H1 (cell line): ENCODE measurements around the gene NDUFS4. TPM values are rescaled to one million over a fixed set of nuclear protein-coding genes. Genes with fewer than 3 reads are reported as not detected.
"Not testable (repeated sequence)": the region's sequence is repeated elsewhere in the genome, so short reads cannot be mapped to it uniquely, and the experiment has no call there.

ENCODE experiments used
- CTCF ChIA-PET: fragments of 300-600 bp; sonication (Branson Sonifier 250); formaldehyde crosslinking; loops from one replicate; lab custom pipeline; 2021; ENCODE audit not compliant: partially characterized antibody; lab: Charles Lee
- POLR2A ChIA-PET: fragments of 300-600 bp; sonication (Branson Sonifier 250); formaldehyde crosslinking; loops from one replicate; lab custom pipeline; 2021; ENCODE audit warnings: inconsistent platforms; ENCODE audit not compliant: partially characterized antibody; lab: Charles Lee
- DNase-seq, 2 experiments: peaks; one replicate each; pipeline versions ENCODE4 v3.0.0 to v3.0.0-alpha.2; 2010 to 2022; ENCODE audit warnings: low spot score in 2 of 2, low read depth in 1 of 2, mixed read lengths in 1 of 2
- FAIRE-seq: peaks from 2 replicates; lab custom pipeline; 2011; peaks lifted over from hg19 to GRCh38; lab: Jason Lieb, UNC
- H2AFZ ChIP-seq: 2 replicates; pipeline ENCODE4 v1.8.1; 2012; ENCODE audit warnings: low read length, inconsistent platforms
- H2AK5ac ChIP-seq: 2 replicates; pipeline ENCODE4 v1.6.1; 2013; ENCODE audit warnings: low read depth, low read length
- H2BK120ac ChIP-seq: replicated peaks from 2 replicates; pipeline ENCODE3; 2013; ENCODE audit warnings: low read depth, low read length, inconsistent platforms
- H2BK12ac ChIP-seq: 2 replicates; pipeline ENCODE4 v1.6.1; 2013; ENCODE audit warnings: low read depth, low read length
- H2BK15ac ChIP-seq: 2 replicates; pipeline ENCODE4 v1.6.1; 2013; ENCODE audit warnings: low read length
- H2BK20ac ChIP-seq: 2 replicates; pipeline ENCODE4 v1.6.1; 2013; ENCODE audit warnings: low read length
- H2BK5ac ChIP-seq: 2 replicates; pipeline ENCODE4 v1.6.1; 2013; ENCODE audit warnings: low read depth, low read length
- H3K14ac ChIP-seq: 2 replicates; pipeline ENCODE4 v1.6.1; 2013; ENCODE audit warnings: inconsistent platforms; ENCODE audit not compliant: insufficient read length
- H3K18ac ChIP-seq: 2 replicates; pipeline ENCODE4 v1.6.1; 2013; ENCODE audit warnings: low read length; ENCODE audit errors: extremely low read depth
- H3K23ac ChIP-seq: 2 replicates; pipeline ENCODE4 v1.6.1; 2013; ENCODE audit warnings: inconsistent platforms; ENCODE audit not compliant: insufficient read length
- H3K23me2 ChIP-seq: 2 replicates; pipeline ENCODE4 v1.6.1; 2013; ENCODE audit warnings: low read depth, low read length
- H3K27ac ChIP-seq: 2 replicates; pipeline ENCODE4 v1.6.1; 2011; ENCODE audit warnings: low read depth, low read length, inconsistent platforms
- H3K27me3 ChIP-seq, 4 experiments: replicated peaks in 1 of 4; 1 replicate in 1 of 4; 2 replicates in 3 of 4; pipeline versions ENCODE4 v1.6.1 to v1.8.1; 2011 to 2013; ENCODE audit warnings: low read length in 3 of 4, mild to moderate bottlenecking in 3 of 4, inconsistent platforms in 2 of 4, mixed read lengths in 2 of 4, moderate library complexity in 1 of 4; ENCODE audit not compliant: control insufficient read depth in 3 of 4, insufficient read depth in 3 of 4; ENCODE audit errors: extremely low read depth in 1 of 4
- H3K36me3 ChIP-seq, 4 experiments: 2 replicates each; pipeline versions ENCODE4 v1.6.1 to v1.8.1; 2011 to 2013; ENCODE audit warnings: mild to moderate bottlenecking in 4 of 4, low read length in 3 of 4, moderate library complexity in 2 of 4, control low read depth in 1 of 4, inconsistent platforms in 1 of 4; ENCODE audit not compliant: insufficient read depth in 4 of 4, control insufficient read depth in 2 of 4
- H3K4ac ChIP-seq: replicated peaks from 2 replicates; pipeline ENCODE3; 2013; ENCODE audit warnings: low read length, low read depth, mixed read lengths, inconsistent platforms; ENCODE audit not compliant: insufficient read length
- H3K4me1 ChIP-seq, 4 experiments: replicated peaks in 1 of 4; 1 replicate in 1 of 4; 2 replicates in 3 of 4; pipeline versions ENCODE4 v1.6.1 to v1.8.1; 2011 to 2013; ENCODE audit warnings: low read length in 3 of 4, inconsistent platforms in 2 of 4, mixed read lengths in 1 of 4; ENCODE audit not compliant: insufficient read depth in 4 of 4, control insufficient read depth in 3 of 4
- H3K4me2 ChIP-seq, 2 experiments: 2 replicates each; pipeline versions ENCODE4 v1.6.1 to v1.8.1; 2011 to 2013; ENCODE audit warnings: low read depth in 2 of 2, low read length in 2 of 2, control low read depth in 1 of 2, inconsistent platforms in 1 of 2, mild to moderate bottlenecking in 1 of 2; ENCODE audit not compliant: insufficient read depth in 1 of 2
- H3K4me3 ChIP-seq, 4 experiments: fragments of 200-600, 300-600 bp in 1 of 4; sonication (generic), shearing (Covaris generic), sonication (Bioruptor Twin) in 1 of 4; 2 replicates each; pipeline versions ENCODE4 v1.5.1 to v1.8.1; 2011 to 2016; ENCODE audit warnings: low read length in 4 of 4, low read depth in 3 of 4, control low read depth in 2 of 4, inconsistent platforms in 2 of 4, mild to moderate bottlenecking in 2 of 4, mixed read lengths in 1 of 4, moderate library complexity in 1 of 4; ENCODE audit not compliant: insufficient read depth in 2 of 4; ENCODE audit errors: extremely low read depth in 1 of 4
- H3K56ac ChIP-seq: replicated peaks from 2 replicates; pipeline ENCODE3; 2013; ENCODE audit warnings: low read depth, mild to moderate bottlenecking, mixed read lengths, low read length, inconsistent platforms; ENCODE audit not compliant: insufficient read length
- H3K79me1 ChIP-seq: 2 replicates; pipeline ENCODE4 v1.6.1; 2013; ENCODE audit warnings: low read depth, low read length, control low read depth
- H3K79me2 ChIP-seq, 2 experiments: 2 replicates each; pipeline versions ENCODE4 v1.6.1 to v1.8.1; 2012 to 2013; ENCODE audit warnings: low read length in 2 of 2, mild to moderate bottlenecking in 2 of 2, inconsistent platforms in 1 of 2; ENCODE audit not compliant: insufficient read depth in 2 of 2, control insufficient read depth in 1 of 2
- H3K9ac ChIP-seq, 4 experiments: replicated peaks in 1 of 4; 1 replicate in 1 of 4; 2 replicates in 3 of 4; pipeline versions ENCODE4 v1.6.1 to v1.8.1; 2011 to 2013; ENCODE audit warnings: low read depth in 3 of 4, low read length in 3 of 4, control low read depth in 2 of 4, mild to moderate bottlenecking in 2 of 4, moderate library complexity in 2 of 4, inconsistent platforms in 1 of 4; ENCODE audit errors: extremely low read depth in 1 of 4
- H3K9me3 ChIP-seq, 2 experiments: 2 replicates each; pipeline versions ENCODE4 v1.6.1 to v1.8.1; 2012 to 2013; ENCODE audit warnings: mild to moderate bottlenecking in 2 of 2, moderate library complexity in 2 of 2, control low read depth in 1 of 2, inconsistent platforms in 1 of 2, low read depth in 1 of 2, low read length in 1 of 2, mixed read lengths in 1 of 2; ENCODE audit not compliant: insufficient read depth in 2 of 2
- H4K20me1 ChIP-seq, 2 experiments: replicated peaks in 1 of 2; 2 replicates each; pipeline versions ENCODE3 to v1.8.1; 2011 to 2013; ENCODE audit warnings: inconsistent platforms in 2 of 2, low read length in 2 of 2, mild to moderate bottlenecking in 1 of 2; ENCODE audit not compliant: insufficient read depth in 2 of 2, control insufficient read depth in 1 of 2
- H4K5ac ChIP-seq: 2 replicates; pipeline ENCODE4 v1.6.1; 2013; ENCODE audit warnings: low read length, low read depth, mixed read lengths, inconsistent platforms; ENCODE audit not compliant: insufficient read length
- H4K8ac ChIP-seq: 2 replicates; pipeline ENCODE4 v1.8.0; 2013; ENCODE audit warnings: mild to moderate bottlenecking, moderate library complexity, low read length, inconsistent platforms; ENCODE audit not compliant: insufficient read depth; ENCODE audit errors: extremely low read depth
- H4K91ac ChIP-seq: replicated peaks from 2 replicates; pipeline ENCODE3; 2013; ENCODE audit warnings: low read length, mixed read lengths, inconsistent platforms; ENCODE audit not compliant: insufficient read length
- WGBS, 2 experiments: shearing (Covaris generic) in 1 of 2; methylation state at CpG; one replicate each; pipeline versions ENCODE4 v1.1.6 to v1.1.7; 2013 to 2015; ENCODE audit warnings: low lambda C conversion rate in 2 of 2, mixed read lengths in 2 of 2, inconsistent platforms in 1 of 2, low coverage in 1 of 2, missing lambda C conversion rate in 1 of 2; ENCODE audit not compliant: insufficient replicate concordance in 2 of 2, insufficient coverage in 1 of 2, insufficient read length in 1 of 2; ENCODE audit errors: extremely low coverage in 1 of 2, missing lambda C conversion rate in 1 of 2; 5-methylcytosine and 5-hydroxymethylcytosine counted together
- polyA plus RNA-seq, 7 experiments: library from polyadenylated mRNA; depleted of rRNA in 3 of 7; stranded (reverse) in 5 of 7; unstranded in 2 of 7; fragments of >200 nt in 5 of 7; fragments of 200-250 nt in 2 of 7; gene quantifications; 1 replicate in 5 of 7; 2 replicates in 1 of 7; 4 replicates in 1 of 7; pipeline versions ENCODE4 v1.2.1 to v1.2.3, GENCODE V29; 2011 to 2013; ENCODE audit warnings: missing spikeins in 2 of 7, mixed read lengths in 2 of 7
- total RNA-seq: library from RNA; stranded (reverse); fragmentation: NEBNext Ultra II Directional; extraction: Animal tissue kit (Norgen Biotek cat#: 25700); gene quantifications from 2 replicates; pipeline ENCODE4 v1.2.1, GENCODE V29; 2021

NDUFS4 gene
- total and polyA plus RNA-seq, 2 of the 8 experiments (the other 6 are each of a cell fraction or from before 2014, with no cell fraction given) = 74.6 to 75.9 TPM

- POLR2A ChIA-PET, H3K79me1 ChIP-seq, H3K23ac ChIP-seq, H2BK5ac ChIP-seq, H4K5ac ChIP-seq, H3K18ac ChIP-seq, H3K4me1 ChIP-seq, H2BK20ac ChIP-seq, H3K79me2 ChIP-seq, H3K4me2 ChIP-seq, H2BK15ac ChIP-seq, H3K27ac ChIP-seq, H3K9me3 ChIP-seq, H3K4ac ChIP-seq, FAIRE-seq, H2AFZ ChIP-seq, H4K91ac ChIP-seq, H2BK12ac ChIP-seq, H4K20me1 ChIP-seq, H4K8ac ChIP-seq, H3K56ac ChIP-seq, H3K36me3 ChIP-seq, H3K23me2 ChIP-seq, DNase-seq, CTCF ChIA-PET, H2AK5ac ChIP-seq, H2BK120ac ChIP-seq, H3K4me3 ChIP-seq, H3K27me3 ChIP-seq, H3K14ac ChIP-seq, H3K9ac ChIP-seq: not testable (repeated sequence)
- 91% methylated on average over 4 of the region's 4 CpGs; no CpG with 5 or more reads in 1 of the 2 experiments for WGBS, 2 experiments
Measured at GRCh38 chr5:53660573-53660972, 100.1 kb downstream of the NDUFS4 start.

GRCh38 chr5:53665313-53665712 is 104.9 kb downstream of the NDUFS4 start:
- H2BK12ac ChIP-seq, H2BK5ac ChIP-seq, H2AK5ac ChIP-seq, H3K4ac ChIP-seq, H3K23me2 ChIP-seq, H3K79me2 ChIP-seq, H3K4me3 ChIP-seq, H3K27ac ChIP-seq, H3K56ac ChIP-seq, H2AFZ ChIP-seq, H4K8ac ChIP-seq, POLR2A ChIA-PET, H4K5ac ChIP-seq, FAIRE-seq, DNase-seq, H4K20me1 ChIP-seq, CTCF ChIA-PET, H2BK120ac ChIP-seq, H4K91ac ChIP-seq, H3K4me2 ChIP-seq, H3K23ac ChIP-seq, H2BK15ac ChIP-seq, H3K4me1 ChIP-seq, H3K27me3 ChIP-seq, H2BK20ac ChIP-seq, H3K79me1 ChIP-seq, H3K9ac ChIP-seq, H3K14ac ChIP-seq, H3K18ac ChIP-seq: not testable (repeated sequence)
- WGBS, 2 experiments = 91% methylated on average over 10 of the region's 11 CpGs; no CpG with 5 or more reads in 1 of the 2 experiments
- Histone ChIP-seq H3K36me3 (peaks cover 0 to 19% (median 3%) of the 10 kb centered on the region in 4 experiments; a peak in 4 of 8 replicates), H3K9me3 (peaks cover 16 to 18% of the 10 kb centered on the region in 2 experiments)
